Duodenal mucosa (tissue), 2 donors: Measurements from ENCODE around the gene NLRP6.
A peak's percentile ranks its signal among the peaks of the same experiment; 100 is the strongest.

Experiments used
- H3K27ac ChIP-seq: one replicate; pipeline ENCODE4 v1.7.0; 2013; ENCODE audit warnings: low read depth, low read length
- H3K27me3 ChIP-seq, 2 donors: one replicate each; pipeline ENCODE4 v1.7.0; 2013; ENCODE audit warnings: low read length in 2 of 2, control low read depth in 1 of 2; ENCODE audit not compliant: insufficient read depth in 2 of 2, control insufficient read depth in 1 of 2
- H3K36me3 ChIP-seq, 2 donors: one replicate each; pipeline ENCODE4 v1.7.0; 2013; ENCODE audit warnings: low read length in 2 of 2, control low read depth in 1 of 2; ENCODE audit not compliant: insufficient read depth in 2 of 2, control insufficient read depth in 1 of 2
- H3K4me1 ChIP-seq, 2 donors: one replicate each; pipeline ENCODE4 v1.7.0; 2013; ENCODE audit warnings: low read length in 2 of 2, control low read depth in 1 of 2; ENCODE audit not compliant: insufficient read depth in 2 of 2, control insufficient read depth in 1 of 2
- H3K4me3 ChIP-seq, 2 donors: one replicate each; pipeline ENCODE4 v1.7.0; 2013; ENCODE audit warnings: low read length in 2 of 2, low read depth in 1 of 2
- H3K9ac ChIP-seq, 2 donors: one replicate each; pipeline ENCODE4 v1.7.0; 2013; ENCODE audit warnings: low read length in 2 of 2, low read depth in 1 of 2
- H3K9me3 ChIP-seq, 2 donors: one replicate each; pipeline ENCODE4 v1.7.0; 2013; ENCODE audit warnings: low read length in 2 of 2, control low read depth in 1 of 2; ENCODE audit not compliant: control insufficient read depth in 1 of 2

NLRP6 gene

DNA sequence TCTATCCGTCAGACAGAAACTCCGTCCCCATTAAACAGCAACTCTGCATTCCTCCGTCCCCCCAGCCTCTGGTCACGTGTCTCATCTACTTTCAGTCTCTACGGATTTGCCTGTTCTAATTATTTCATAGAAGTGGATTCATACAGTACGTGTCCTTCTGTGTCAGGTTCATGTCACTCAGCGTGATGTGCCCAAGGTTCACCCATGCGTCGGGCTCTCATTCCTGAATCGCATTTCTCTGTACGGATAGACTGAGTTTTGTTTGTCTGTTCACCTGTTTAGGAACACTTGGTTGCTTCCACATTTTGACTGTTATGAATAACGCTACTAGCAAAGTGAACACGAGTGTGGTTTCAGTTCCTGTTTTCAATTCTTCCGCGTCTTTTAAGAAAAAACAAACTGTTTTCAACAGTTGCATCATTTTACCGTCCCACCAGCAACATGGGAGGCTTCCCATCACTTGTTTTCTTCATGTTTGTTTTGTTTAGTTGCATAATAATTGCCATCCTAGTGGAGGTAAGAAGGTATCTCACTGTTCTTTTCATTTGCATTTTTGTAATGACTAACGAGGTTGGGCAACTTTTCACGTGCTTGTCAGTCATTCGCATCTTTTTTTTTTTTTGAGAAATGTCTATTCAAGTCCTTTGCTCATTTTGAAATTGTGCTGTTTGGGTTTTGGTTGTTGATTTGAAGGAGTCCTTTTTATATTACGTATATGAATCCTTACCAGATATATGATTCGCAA lies 8.9 kb upstream of the NLRP6 start:
- peak overlapping the region; percentile 73 to 94 for H3K9ac ChIP-seq
- H3K4me1 ChIP-seq = peaks cover 32 to 34% of the 10 kb centered on the region in 2 donors
- H3K4me3 ChIP-seq = peak overlapping the region; percentile 73 to 77
- H3K9me3 ChIP-seq = no peaks in the 10 kb centered on the region
- no peaks in the 10 kb centered on the region for H3K36me3 ChIP-seq
- H3K27ac ChIP-seq = peak overlapping the region; percentile 69
- H3K27me3 ChIP-seq = no peaks in the 10 kb centered on the region

- Histone ChIP-seq H3K9ac (peak overlapping the region; percentile 59 to 67), H3K27me3 (no peaks in the 10 kb centered on the region), H3K4me1 (peaks cover 32 to 34% of the 10 kb centered on the region in 2 donors), H3K4me3 (peak overlapping the region; percentile 24 to 35), H3K27ac (peak overlapping the region; percentile 84), H3K9me3 (no peaks in the 10 kb centered on the region), H3K36me3 (no peaks in the 10 kb centered on the region)
Measured at GRCh38 chr11:270451-271318, 7.5 kb upstream of the NLRP6 start.

GRCh38 chr11:271319-271715 lies 6.9 kb upstream of the NLRP6 start:
- Histone ChIP-seq H3K36me3 (peaks cover 0 to under 1% of the 10 kb centered on the region in 2 donors), H3K27me3 (no peaks in the 10 kb centered on the region), H3K27ac (peak overlapping the region; percentile 84), H3K9ac (peak overlapping the region; percentile 59 to 67), H3K9me3 (peaks cover 0 to 4% of the 10 kb centered on the region in 2 donors), H3K4me1 (peaks cover 32 to 34% of the 10 kb centered on the region in 2 donors), H3K4me3 (peak overlapping the region; percentile 16 to 35)

DNA sequence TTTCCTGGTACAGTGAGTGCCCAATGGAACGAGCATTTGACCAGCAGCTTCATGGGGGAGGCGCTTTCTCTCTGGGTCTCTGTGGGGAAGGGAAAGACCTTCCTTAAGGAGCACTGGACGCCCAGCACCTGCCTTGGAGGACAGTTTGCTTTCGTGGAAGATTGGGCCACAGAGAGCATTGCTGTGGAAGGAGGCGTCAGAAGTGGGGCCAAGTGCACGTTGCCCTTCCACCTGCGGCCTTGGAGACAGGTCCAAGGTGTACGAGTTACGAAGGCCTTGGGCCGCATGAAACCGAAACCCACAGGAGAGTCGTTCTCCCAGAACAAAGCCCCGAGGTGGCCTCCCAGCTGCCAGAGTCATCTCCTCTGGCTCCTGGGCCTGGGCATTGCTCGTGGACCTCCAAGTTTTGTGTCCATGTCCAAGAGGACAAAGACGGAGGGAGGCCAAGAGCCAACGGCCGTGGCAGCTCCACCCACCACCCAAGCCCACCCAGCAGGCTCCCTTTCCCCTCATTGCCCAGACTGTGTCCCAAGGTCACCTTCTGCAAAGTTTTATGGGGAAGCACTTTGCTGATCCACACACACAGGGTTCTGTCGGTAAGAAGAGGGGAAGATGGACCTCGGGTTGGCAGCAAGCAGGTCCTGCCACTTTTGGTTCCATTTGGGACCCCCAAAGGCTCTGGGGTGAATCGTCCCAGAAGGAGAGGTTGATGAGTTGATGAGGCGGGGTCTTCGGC lies 5.8 kb upstream of the NLRP6 start:
- peak overlapping the region; percentile 59 to 63 for H3K9ac ChIP-seq
- peak overlapping the region; percentile 86 for H3K27ac ChIP-seq
- peaks cover 32 to 34% of the 10 kb centered on the region in 2 donors for H3K4me1 ChIP-seq
- H3K27me3 ChIP-seq = no peaks in the 10 kb centered on the region
- peak overlapping the region; percentile 13 to 34 for H3K4me3 ChIP-seq
- peaks cover 0 to 4% of the 10 kb centered on the region in 2 donors for H3K36me3 ChIP-seq
- peaks cover 0 to 6% of the 10 kb centered on the region in 2 donors for H3K9me3 ChIP-seq

GRCh38 chr11:272931-273198 lies 5.3 kb upstream of the NLRP6 start:
- H3K4me1 ChIP-seq = peaks cover 32 to 34% of the 10 kb centered on the region in 2 donors
- H3K27me3 ChIP-seq = no peaks in the 10 kb centered on the region
- H3K4me3 ChIP-seq = no peak overlapping the region
- peaks cover 0 to 6% of the 10 kb centered on the region in 2 donors for H3K9me3 ChIP-seq
- peak overlapping the region; percentile 86 for H3K27ac ChIP-seq
- peak overlapping the region; percentile 13 to 59 for H3K9ac ChIP-seq
- peaks cover 0 to 4% of the 10 kb centered on the region in 2 donors for H3K36me3 ChIP-seq

- no peak overlapping the region for H3K4me3 ChIP-seq
- peaks cover 0 to 7% of the 10 kb centered on the region in 2 donors for H3K27me3 ChIP-seq
- no peak overlapping the region for H3K27ac ChIP-seq
- peaks cover 16 to 27% of the 10 kb centered on the region in 2 donors for H3K4me1 ChIP-seq
- H3K9me3 ChIP-seq = peaks cover 0 to 6% of the 10 kb centered on the region in 2 donors
- no peak overlapping the region for H3K9ac ChIP-seq
- H3K36me3 ChIP-seq = peaks cover 0 to 4% of the 10 kb centered on the region in 2 donors
Measured at GRCh38 chr11:276219-276618, 2.0 kb upstream of the NLRP6 start.

DNA sequence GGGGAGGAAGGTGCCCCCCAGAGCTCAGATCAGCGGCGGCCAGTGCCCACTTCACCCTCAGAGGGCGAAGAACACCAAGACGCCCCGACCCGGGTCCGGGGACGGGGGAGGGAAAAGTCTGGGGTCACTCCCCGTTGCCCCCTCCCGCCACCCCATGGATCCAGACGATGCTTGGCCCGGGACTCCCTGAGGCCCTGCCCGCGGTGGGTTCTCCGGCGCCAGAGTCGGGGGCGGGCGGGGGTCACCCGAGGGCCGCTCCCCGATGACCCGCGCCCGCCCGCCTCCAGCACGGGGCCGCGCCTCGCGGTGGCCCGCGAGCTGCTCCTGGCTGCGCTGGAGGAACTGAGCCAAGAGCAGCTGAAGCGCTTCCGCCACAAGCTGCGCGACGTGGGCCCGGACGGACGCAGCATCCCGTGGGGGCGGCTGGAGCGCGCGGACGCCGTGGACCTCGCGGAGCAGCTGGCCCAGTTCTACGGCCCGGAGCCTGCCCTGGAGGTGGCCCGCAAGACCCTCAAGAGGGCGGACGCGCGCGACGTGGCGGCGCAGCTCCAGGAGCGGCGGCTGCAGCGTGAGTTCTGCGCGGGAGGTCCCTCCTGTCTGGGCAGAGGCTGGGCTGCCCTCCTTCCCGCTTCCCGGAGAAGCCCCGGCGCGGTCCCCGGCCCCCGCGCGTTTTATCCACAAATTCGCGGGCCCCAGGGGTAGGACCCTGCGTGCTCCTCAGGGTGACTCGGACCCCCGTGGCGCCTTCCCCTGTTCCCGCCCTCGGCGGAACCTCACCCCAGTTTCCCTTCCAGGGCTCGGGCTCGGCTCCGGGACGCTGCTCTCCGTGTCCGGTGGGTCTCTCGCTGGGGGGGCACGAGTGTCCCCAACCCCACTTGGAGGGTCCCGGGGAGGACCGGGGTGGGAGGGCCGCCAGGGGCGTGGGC lies 1.1 kb downstream of the NLRP6 start:
- H3K27me3 ChIP-seq = peaks cover 12 to 23% of the 10 kb centered on the region in 2 donors
- peak overlapping the region; percentile 76 to 89 for H3K4me3 ChIP-seq
- H3K36me3 ChIP-seq = peaks cover 15 to 20% of the 10 kb centered on the region in 2 donors
- H3K9ac ChIP-seq = peak overlapping the region; percentile 71 to 99
- H3K4me1 ChIP-seq = peaks cover 14 to 40% of the 10 kb centered on the region in 2 donors
- H3K27ac ChIP-seq = peak overlapping the region; percentile 89
- peaks cover 0 to 6% of the 10 kb centered on the region in 2 donors for H3K9me3 ChIP-seq

DNA sequence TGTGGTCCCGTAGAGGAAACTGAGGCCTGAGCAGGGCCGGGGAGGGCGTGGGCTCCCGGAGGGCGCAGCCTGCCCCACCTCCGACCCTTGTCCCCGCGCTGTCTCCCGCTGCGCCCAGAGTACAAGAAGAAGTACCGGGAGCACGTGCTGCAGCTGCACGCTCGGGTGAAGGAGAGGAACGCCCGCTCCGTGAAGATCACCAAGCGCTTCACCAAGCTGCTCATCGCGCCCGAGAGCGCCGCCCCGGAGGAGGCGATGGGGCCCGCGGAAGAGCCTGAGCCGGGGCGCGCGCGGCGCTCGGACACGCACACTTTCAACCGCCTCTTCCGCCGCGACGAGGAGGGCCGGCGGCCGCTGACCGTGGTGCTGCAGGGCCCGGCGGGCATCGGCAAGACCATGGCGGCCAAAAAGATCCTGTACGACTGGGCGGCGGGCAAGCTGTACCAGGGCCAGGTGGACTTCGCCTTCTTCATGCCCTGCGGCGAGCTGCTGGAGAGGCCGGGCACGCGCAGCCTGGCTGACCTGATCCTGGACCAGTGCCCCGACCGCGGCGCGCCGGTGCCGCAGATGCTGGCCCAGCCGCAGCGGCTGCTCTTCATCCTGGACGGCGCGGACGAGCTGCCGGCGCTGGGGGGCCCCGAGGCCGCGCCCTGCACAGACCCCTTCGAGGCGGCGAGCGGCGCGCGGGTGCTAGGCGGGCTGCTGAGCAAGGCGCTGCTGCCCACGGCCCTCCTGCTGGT lies 1.9 kb downstream of the NLRP6 start:
- Histone ChIP-seq H3K36me3 (peaks cover 15 to 24% of the 10 kb centered on the region in 2 donors), H3K9me3 (peaks cover 0 to 6% of the 10 kb centered on the region in 2 donors), H3K4me3 (peak overlapping the region; percentile 76 to 89), H3K27ac (peak overlapping the region; percentile 89), H3K9ac (peak overlapping the region; percentile 71 to 99), H3K27me3 (peaks cover 12 to 23% of the 10 kb centered on the region in 2 donors), H3K4me1 (peaks cover 14 to 41% of the 10 kb centered on the region in 2 donors)
